Adipose tissue (tissue), 3 donors: ENCODE measurements around the gene GNB1. TPM values are rescaled to one million over a fixed set of nuclear protein-coding genes. Genes with fewer than 3 reads are reported as not detected.
"Not testable (repeated sequence)": the region's sequence is repeated elsewhere in the genome, so short reads cannot be mapped to it uniquely, and the experiment has no call there.

ENCODE experiments used
- H3K27ac ChIP-seq: one replicate; pipeline ENCODE4 v1.5.1; 2013; ENCODE audit warnings: low read depth, low read length
- WGBS, 3 donors: extraction: QIAGEN DNeasy Blood & Tissue Kit; methylation state at CpG; one replicate each; pipeline ENCODE4 v1.1.7; 2013; 5-methylcytosine and 5-hydroxymethylcytosine counted together
- polyA plus RNA-seq, 3 donors: library from polyadenylated mRNA; stranded (reverse); fragments of 200-250 nt; gene quantifications; one replicate each; pipeline ENCODE4 v1.2.3, GENCODE V29; 2013
- donor health status: healthy with polysubstance abuse.
- donor health status: Bipolar disorder and iron deficiency.
- donor health status: healthy.

Gene GNB1
- 100 to 1,000 TPM in 2 of 3 donors, 10 to 100 TPM in 1; 67.2 to 180 (median 148) TPM for polyA plus RNA-seq

DNA sequence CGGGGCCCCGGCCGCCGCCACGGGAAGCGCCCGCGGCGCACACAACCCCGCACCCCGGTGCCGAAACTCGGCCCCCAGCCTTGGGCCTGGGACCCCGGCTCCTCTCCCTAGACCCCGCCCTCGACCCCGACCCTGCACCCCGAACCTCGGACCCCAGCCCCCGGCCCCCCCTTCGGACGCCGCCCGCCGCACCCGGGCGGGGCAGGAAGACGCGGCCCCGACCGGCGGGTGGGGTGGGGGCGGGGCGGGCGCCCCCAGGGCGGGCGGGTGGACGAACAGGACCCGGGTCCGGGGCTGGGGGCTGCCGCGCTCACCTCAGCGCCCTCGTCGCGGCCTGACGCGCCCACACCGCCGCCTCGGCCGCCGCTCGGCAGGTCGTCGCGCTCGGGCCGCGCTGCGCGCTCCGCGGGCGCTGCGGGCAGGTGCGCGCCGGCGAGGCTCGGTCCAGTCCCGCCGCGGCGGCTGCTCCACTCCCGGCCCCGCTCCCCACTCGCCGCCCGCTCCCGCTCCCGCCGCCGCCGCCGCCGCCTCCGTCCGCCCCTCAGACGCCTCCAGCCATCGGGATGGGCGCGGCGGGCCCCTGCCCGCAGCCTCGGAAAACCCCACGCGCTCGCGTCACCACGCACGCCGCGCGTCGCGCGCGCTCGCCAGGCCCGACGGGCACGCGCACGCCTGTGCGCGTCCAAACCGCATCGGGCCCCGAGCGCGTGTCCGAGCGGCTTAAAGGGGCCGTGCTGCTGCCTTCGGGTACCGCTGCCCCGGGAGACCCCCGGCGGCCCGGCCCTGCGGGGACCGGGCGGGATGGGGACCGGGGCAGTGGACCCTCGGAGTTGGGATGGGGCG lies at the start of gene GNB1:
Gene GNB1, minus strand, starts transcription at position 582 of the 843 bp plus-strand sequence. CDS start 65,634 bp downstream, outside the sequence.
- WGBS, 3 donors = 0 to 1% (median 0%) methylated on average over 50 to 124 of the region's 137 CpGs
- H3K27ac ChIP-seq = peak within 1 kb of the TSS; percentile 55

DNA sequence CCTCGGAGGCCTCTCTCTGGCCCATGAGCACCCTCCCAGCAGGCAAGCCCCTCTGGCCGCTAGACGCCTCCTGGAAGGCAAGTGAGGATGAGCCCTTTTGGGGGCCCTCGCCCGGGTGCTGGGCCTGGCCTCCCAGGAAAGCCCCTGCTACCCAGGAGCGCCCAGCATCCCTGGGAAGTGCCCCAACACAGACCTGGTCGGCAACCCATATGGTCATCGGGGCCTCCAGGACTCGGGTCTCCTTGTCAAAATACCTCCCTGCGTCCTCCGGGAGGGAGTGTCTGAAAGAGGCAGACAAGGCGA lies 49.2 kb upstream of the GNB1 start:
- 83 to 86% (median 86%) methylated on average over 12 of the region's 12 CpGs for WGBS, 3 donors
- no peak overlapping the region for H3K27ac ChIP-seq

DNA sequence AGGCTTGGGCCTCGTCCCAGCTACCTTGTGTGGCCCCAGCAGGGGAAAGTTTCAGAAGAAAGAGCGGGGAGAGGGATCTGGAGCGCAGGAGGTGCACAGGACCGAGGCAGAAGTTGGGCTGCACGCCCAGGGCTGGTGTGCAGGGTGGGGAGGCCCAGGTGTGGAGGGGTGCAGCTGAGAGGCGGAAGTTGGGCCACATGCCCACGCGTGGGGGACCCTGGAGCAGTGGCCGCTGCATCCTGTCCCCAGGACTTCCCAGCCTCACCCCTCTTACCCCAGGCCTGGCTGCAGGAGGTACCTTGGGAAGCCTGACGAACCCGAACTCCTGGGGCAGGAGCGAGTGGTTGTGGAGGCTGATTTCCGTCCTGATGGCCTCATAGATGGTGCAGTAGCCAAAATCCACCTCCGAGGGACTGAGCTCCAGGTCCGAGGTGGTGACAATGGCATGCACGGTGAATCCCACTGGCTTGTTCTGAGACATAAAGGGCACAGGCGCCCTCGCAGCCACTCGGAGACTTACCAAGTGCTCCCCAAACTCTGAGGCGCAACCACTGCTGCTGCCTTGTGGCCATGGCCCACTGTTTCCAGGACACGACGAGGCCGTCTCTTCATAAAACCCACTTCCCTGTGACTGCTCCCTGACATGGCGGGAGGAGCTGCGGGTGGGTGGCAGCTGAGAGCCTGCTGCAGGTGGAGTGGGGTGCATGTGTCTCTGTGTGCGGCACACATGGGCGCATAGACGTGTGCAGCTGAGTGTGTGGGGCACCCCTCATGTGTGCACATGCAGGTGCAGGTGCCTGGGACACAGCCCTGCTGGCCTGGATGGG lies 48.6 kb upstream of the GNB1 start:
- 80 to 88% (median 86%) methylated on average over 26 to 28 of the region's 28 CpGs for WGBS, 3 donors

DNA sequence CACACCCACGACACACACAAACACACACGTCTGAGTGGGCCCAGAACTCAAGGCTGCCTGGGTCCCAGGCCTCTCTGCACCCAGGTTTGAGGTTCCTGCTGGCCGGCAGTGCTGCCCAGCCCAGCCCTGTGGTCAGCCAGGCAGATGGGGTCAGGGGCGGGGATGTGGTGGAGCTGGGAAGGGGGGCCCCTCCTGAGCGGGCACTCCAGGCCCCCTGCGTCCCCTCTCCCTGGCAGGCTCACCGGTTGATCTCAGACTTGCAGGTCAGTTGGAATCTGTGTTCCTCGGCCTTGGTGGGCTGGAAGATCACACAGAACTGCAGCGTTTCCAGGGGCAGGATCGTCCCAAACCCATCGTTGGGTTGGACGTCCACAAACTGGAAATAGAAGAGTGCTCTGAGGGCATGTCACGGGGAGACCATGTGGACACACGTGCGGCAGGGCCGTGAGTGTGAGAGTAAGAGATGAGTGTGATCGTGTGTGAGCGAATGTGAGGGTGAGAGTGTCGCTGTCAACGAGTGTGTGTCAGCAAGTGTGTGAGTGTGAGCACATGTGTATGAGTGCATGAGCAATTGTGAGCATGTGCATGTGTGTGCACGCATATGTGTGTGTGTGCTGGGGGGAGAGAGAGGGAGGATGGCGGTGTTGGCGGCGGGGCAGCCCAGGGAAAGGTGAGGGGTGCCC lies 47.9 kb upstream of the GNB1 start:
- H3K27ac ChIP-seq = no peak overlapping the region
- 80 to 82% (median 82%) methylated on average over 24 of the region's 24 CpGs for WGBS, 3 donors

More for the DNA sequence above, 48.6 kb upstream of the GNB1 start:
- H3K27ac ChIP-seq = no peak overlapping the region

DNA sequence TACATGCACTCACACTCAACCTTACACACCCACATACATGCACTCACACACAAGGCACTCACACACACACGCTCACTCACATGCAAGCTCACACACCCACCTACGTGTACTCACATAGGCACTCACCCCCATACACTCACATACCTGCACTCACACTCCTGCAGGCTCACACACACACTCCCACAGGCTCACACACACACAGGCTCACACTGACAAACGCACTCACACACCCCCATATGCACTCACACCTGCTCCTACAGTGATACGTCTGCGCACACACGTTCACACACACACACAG lies 47.3 kb upstream of the GNB1 start:
- H3K27ac ChIP-seq = no peak overlapping the region
- 74 to 76% (median 75%) methylated on average over 6 of the region's 6 CpGs for WGBS, 3 donors

DNA sequence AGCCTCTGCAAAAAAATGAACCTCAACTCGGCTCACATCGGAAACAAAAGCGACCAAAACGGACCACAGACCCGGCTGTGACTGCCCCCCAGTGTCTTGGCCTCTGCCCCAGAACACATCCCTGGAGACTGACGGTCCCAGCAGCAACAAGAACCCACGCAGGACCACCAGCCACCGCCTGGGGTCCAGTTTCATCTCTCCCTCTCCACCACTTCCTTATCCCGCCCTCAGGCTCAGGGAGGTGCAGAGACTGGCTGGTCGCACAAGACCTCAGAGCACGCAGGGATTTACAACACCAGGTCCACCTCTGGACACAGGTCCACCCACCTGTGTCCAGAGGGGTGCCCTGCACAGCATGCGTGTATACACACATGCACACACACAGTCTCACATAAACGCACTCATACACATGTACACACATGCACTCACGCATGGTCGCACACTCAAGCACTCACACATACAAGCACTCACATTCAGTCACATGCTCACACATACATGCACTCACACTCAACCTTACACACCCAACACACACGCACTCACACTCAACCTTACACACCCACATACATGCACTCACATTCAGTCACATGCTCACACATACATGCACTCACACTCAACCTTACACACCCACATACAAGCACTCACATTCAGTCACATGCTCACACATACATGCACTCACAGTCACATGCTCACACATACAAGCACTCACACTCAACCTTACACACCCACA lies 46.8 kb upstream of the GNB1 start:
- no peak overlapping the region for H3K27ac ChIP-seq
- 66 to 71% (median 71%) methylated on average over 16 of the region's 16 CpGs for WGBS, 3 donors

DNA sequence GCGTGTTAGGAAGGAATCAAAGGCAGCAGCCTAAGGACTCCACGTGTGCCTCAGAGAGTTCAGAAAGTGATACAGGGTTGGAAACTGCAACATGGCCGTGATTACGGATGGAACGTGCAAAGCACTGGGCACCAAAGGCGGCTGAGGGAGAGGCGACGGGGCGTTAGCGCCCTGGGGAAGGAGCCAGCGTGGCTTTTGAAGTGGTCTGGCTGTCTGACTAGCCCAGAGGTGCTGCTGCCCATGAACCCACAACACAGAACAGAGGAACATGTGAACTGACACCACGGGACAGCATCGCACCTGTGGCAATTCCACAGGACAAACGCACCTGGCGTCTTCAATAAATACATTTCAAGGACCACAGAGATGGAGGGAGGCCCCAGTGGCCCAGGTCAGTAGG lies 46.2 kb upstream of the GNB1 start:
- 64 to 78% (median 68%) methylated on average over 15 of the region's 15 CpGs for WGBS, 3 donors
- no peak overlapping the region for H3K27ac ChIP-seq

DNA sequence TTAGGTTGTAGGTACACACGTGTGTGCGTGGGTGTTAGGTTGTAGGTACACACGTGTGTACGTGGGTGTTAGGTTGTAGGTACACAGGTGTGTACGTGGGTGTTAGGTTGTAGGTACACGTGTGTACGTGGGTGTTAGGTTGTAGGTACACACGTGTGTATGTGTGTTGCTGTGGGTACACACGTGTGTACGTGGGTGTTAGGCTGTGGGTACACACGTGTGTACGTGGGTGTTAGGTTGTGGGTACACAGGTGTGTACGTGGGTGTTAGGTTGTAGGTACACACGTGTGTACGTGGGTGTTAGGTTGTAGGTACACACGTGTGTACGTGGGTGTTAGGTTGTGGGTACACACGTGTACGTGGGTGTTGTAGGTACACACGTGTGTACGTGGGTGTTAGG lies 44.0 kb upstream of the GNB1 start:
- 65 to 89% (median 77%) methylated on average over 4 to 19 of the region's 21 CpGs for WGBS, 3 donors
- not testable (repeated sequence) for H3K27ac ChIP-seq

DNA sequence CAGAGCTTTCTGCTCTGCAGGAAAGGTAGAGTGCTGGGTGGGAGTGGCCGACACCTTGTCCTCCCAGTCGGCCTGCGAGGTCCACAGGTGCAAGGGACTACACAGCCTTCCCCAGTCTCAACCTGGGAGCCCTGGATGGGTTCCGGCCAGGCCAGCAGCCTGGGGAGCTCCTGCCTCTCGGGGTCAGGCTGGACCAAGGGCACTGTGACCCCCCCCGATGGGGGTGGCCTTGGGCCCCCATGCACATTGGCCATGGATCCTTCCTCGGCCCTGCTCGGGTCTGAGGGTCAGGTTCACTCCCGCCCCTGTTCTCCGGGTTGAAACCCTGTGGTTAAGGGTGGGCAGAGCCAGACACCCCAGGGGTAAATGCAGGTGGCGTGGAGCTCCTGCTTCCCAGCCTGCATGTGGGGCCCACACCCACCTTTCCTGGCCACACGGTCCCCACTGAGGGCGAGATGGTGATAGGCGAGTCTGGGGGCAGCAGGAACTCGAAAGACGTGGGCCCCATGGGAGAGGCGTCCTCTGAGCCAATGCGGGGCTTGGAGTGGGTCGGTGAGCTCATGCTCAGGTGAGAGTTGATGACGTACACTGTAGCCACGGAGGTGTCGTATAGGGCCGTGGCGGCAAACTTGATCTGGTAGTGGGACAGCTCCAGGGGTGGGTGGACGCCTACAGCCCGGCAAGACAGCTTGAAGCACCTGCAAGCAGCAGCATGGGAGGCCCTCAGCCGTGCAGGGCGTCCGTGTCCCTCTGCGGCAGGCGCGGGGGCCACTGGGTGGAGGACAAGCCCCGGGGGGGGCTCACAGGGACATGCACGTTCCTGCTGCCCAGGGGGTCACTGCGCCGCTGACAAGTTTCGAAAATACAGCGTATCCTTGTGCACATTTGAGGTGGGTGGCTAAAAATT lies 39.0 kb upstream of the GNB1 start:
- H3K27ac ChIP-seq = no peak overlapping the region
- WGBS, 3 donors = 84 to 86% (median 85%) methylated on average over 38 of the region's 38 CpGs

DNA sequence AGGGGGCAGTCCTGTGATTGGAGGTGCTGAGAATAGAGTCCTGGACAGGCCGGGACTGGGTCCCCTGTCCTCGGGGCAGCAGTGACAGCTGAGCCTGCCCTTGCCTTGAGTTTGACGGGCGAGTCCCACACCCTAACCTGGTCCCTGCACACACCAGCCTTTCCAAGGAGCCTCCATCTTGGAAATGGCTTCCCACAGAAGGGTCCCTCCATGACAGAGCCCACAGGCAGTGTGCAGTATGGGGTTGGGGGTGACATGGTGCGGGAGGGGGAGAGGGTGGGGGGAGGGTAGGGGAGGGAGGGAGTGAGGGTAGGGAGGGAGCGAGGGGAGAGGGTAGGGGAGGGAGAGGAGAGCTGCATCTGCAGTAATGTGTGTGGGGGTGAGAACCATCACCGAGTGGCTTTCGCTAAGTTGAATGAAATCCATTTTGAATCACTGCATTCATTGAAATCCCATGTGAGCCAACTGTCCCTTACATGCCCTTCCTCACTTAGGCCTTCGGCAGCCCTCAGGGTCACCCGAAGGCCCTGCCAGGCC lies 38.3 kb upstream of the GNB1 start:
- H3K27ac ChIP-seq = no peak overlapping the region
- WGBS, 3 donors = 57 to 72% (median 65%) methylated on average over 9 to 10 of the region's 10 CpGs

DNA sequence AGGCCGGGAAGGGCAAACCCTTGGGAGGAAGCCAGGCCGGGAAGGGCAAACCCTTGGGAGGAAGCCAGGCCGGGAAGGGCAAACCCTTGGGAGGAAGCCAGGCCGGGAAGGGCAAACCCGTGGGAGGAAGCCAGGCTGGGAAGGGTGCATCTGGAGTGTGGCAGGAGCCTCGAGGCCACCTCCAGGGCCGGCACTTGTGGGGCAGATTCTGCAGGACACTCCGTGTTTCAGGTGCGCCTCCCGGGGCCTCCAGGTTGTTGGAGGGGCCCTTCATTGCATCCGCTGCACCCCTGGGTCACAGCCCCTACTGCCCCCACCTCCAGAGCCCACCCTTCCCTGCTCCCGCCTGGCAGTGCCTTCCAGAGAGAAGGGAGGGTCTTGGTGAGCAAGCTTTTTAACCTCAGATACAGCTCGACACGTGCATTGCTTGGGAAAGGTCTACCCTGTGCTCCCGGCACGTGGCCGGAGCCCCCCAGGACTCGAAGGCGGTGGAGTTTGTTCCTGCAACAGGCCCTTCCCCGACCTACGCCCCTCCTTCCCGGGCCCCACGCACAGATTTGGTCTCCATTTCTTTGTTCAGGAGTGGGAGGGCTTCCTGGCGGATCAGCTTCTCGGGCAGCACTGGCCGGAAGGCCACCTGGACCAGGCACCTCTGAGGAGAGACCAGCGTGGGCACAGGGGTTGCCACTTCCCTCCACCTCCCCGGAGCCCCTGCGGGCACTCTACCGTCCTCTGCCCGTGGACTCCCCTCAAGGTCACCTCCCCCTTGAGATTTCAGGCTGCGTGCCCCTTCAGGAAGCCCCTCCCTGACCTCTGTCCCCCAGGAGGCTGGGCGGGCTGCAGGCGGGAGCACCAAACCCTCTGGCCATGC lies 37.6 kb upstream of the GNB1 start:
- WGBS, 3 donors = 61 to 71% (median 63%) methylated on average over 27 to 33 of the region's 34 CpGs
- H3K27ac ChIP-seq = no peak overlapping the region

DNA sequence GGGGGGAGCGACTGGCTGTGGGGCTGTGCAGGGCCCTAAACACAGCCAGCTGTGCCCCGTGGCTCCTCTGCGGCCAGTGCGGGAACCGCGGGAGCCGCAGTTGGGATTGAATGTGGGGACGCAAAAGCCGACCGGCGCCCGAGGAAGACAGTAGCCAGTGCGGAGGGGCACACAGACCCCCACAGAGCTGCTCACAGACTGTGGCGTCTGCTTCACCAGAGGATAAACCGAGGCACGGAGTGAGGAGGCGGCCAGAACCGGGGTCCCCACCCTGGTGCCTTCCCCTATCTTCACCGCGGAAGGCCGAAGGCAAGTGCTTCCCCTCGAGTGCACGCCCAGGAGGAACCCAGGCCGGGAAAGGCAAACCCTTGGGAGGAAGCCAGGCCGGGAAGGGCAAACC lies 36.9 kb upstream of the GNB1 start:
- 67 to 79% (median 71%) methylated on average over 25 of the region's 25 CpGs for WGBS, 3 donors
- no peak overlapping the region for H3K27ac ChIP-seq

DNA sequence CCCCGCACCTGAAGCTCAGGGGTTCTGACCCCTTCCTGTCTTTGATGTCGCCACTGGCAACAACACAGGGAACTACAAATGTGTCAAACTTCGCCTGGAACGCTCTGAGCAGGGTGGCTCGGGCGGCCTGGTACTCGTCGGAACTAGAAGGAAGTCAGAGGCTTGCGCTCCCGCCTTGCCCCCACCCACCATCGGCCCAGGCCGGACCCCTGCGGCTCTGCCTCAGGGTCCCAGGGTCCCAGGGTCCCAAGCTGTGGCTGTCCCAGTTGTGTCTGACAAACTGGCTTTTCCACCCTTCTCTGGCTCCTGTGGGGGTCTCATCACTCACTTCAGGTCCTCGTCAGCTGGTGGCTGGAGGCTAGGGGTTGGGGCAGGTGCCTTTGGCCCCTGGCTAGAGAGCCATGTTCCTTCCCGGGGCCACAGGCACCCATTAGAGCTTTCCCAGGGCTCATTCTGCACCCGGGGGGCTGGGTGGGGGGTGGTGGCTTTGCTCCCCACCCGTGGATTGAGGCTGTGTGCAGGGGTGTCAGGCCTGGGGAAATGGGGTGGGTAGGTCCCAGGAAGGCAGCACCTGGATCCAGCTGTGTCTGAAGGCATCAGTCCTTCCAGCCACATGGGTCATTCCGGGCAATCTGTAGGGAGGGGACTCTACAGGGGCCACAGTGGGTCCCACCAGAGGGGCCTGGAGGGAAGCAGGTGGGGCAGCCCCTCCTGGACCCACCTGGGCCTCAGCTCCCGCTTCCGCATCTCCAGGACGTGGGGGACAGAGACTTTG lies 36.2 kb upstream of the GNB1 start:
- 74 to 82% (median 74%) methylated on average over 21 of the region's 21 CpGs for WGBS, 3 donors
- no peak overlapping the region for H3K27ac ChIP-seq

DNA sequence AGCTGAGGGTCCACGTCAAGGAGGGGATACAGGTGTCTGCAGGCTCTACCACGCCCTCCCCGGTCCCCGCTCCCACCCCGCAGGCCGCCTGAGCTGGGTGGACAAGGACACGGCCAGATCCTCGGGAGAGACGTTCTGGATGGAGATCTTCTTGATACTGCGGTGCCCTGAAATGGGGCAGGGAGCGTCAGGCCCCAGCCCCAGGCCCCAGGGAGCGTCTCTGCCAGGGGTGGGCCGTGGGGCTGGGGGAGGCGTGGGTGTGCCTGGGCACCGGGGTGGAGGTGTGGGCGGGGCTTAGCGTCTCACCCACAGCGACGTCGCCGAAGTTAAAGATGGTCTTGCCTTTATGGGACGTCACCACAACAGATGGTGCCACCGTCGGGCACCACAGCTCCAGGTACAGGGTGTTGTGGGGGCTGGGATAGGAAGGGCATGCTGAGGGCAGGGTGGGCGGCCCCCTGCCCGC lies 35.5 kb upstream of the GNB1 start:
- no peak overlapping the region for H3K27ac ChIP-seq
- WGBS, 3 donors = 79 to 85% (median 80%) methylated on average over 26 of the region's 26 CpGs

DNA sequence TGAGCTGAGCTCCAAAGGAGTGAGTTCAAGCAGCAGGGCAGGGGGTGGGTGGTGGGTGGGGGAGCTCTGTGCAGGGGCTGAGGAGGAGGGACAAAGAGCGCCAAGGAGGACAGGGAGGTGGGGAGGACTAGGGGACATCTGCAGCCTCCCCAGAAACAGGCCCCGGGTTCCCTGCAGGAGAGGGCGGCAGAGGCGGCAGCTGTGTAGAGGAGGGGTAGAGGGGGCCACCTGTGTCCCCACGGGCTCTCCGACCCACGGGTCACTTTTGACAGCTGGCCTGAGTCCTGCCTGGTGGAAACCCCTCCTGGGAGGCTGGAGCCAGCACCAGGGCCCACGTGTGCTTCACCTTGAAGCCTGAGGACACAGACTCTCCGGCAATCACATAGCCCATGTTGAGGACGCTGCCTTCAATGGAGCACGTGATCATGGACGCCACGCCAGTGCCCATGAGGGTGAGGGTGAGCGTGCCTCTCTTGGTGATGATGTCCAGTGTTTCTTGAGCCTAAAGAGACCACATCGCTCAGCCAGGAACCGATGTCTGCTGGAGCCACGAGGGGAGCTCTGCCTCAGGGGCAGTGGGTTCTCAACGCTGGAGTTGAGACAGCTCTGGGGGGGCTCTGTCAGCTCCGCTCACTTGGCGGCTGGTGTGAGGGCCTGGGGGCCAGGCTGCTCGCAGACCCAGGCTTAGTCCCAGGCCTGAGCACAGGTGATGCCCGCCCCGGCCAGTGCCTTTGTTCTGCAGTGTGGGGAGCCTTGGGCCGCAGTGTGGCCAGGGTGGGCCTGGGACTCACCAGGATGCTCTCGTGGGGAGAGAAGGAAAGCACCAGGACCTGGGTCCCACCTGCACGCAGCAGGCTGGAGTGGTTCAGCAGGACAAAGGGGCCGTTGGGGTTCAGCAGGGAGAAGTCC lies 34.8 kb upstream of the GNB1 start:
- H3K27ac ChIP-seq = no peak overlapping the region
- 73 to 81% (median 81%) methylated on average over 27 of the region's 27 CpGs for WGBS, 3 donors
